Transverse colon (tissue), 4 donors: ENCODE results near the gene JARID2.

Source experiments
- CTCF ChIP-seq, 5 experiments: fragments of 200-600 bp in 3 of 5; fragments of 450-650 bp in 2 of 5; sonication (generic) in 3 of 5; IDR thresholded peaks; 1 replicate in 2 of 5; 2 replicates in 3 of 5; pipeline ENCODE4 v1.5.1; 2016 to 2017; ENCODE audit warnings: antibody characterized with exemption in 5 of 5, inconsistent platforms in 3 of 5, mild to moderate bottlenecking in 2 of 5, moderate library complexity in 1 of 5
- EP300 ChIP-seq: sonication (generic); formaldehyde crosslinking; IDR thresholded peaks from one replicate; pipeline ENCODE4 v1.6.1; 2017; ENCODE audit warnings: antibody characterized with exemption, low read depth
- POLR2A ChIP-seq: fragments of 450-650 bp; IDR thresholded peaks from one replicate; pipeline ENCODE4 v1.6.1; 2016; ENCODE audit warnings: antibody characterized with exemption, mild to moderate bottlenecking, moderate library complexity
- POLR2AphosphoS5 ChIP-seq, 3 donors: sonication (generic); formaldehyde crosslinking; IDR thresholded peaks; one replicate each; pipeline ENCODE4 v1.6.1; 2016; ENCODE audit warnings: antibody characterized with exemption in 3 of 3

DNA sequence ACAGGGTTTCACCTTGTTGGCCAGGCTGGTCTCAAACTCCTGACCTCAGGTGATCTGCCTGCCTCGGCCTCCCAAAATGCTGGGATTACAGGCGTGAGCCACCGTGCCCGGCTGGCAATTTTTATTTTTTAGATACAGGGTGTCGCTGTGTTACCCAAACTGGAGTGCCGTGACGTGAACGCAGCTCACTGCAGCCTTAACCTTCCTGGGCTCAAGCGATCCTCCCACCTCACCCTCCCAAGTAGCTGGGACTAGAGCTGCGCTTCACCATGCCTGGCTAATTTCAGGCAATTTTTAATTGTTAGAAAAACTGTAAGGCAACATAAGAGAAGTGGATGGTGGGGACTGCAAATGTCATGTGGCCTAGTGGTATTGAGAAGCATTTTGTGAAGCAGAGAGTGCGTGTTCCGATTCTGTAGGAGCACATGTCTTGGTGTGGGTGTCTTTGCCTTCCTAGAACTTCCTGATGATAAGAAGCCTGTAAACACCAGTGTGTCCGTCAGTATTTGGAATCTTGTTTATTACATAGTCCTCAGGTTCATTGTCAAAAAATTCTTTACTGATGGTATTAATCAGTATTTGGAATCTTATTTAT is 18.0 kb downstream of the JARID2 start:
- TF ChIP-seq POLR2A (no peak), POLR2AphosphoS5 (IDR thresholded peaks at IDR 0.05) (no peak), CTCF (IDR thresholded peaks at IDR 0.05) (no peak), EP300 (no peak)
